WERI-Rb-1 (cell line): ENCODE data around the gene ZNF33A.
"Not testable (repeated sequence)": the region's sequence is repeated elsewhere in the genome, so short reads cannot be mapped to it uniquely, and the experiment has no call there.

Source experiments
- DNase-seq: peaks from one replicate; pipeline ENCODE4 v3.0.0-alpha.2; 2020
- H3K27ac ChIP-seq: fragments of 250-450 bp; sonication (Bioruptor Pico); 2 replicates; pipeline ENCODE4 v1.5.1; 2020; ENCODE audit warnings: mild to moderate bottlenecking, moderate library complexity
- H3K27me3 ChIP-seq: fragments of 250-450 bp; sonication (Bioruptor Pico); 2 replicates; pipeline ENCODE4 v1.5.1; 2021; ENCODE audit warnings: mild to moderate bottlenecking, low read depth, moderate library complexity; ENCODE audit not compliant: insufficient read depth, severe bottlenecking
- H3K36me3 ChIP-seq: fragments of 250-450 bp; sonication (Bioruptor Pico); 2 replicates; pipeline ENCODE4 v1.5.1; 2020; ENCODE audit warnings: mild to moderate bottlenecking, moderate library complexity
- H3K4me3 ChIP-seq: 2 replicates; pipeline ENCODE4 v1.5.1; 2011; ENCODE audit warnings: low read depth, mild to moderate bottlenecking, control low read depth, low read length
- H3K9me3 ChIP-seq: fragments of 250-450 bp; sonication (Bioruptor Pico); 2 replicates; pipeline ENCODE4 v1.5.1; 2021; ENCODE audit warnings: mild to moderate bottlenecking, moderate library complexity; ENCODE audit not compliant: severe bottlenecking
- TF ChIP-seq, protein P1 (sequence below): IDR thresholded peaks from 2 replicates; pipeline ENCODE4 v1.5.1; 2011; ENCODE audit warnings: low read depth, mild to moderate bottlenecking, control low read depth, inconsistent platforms, low read length

The ZNF33A gene

DNA sequence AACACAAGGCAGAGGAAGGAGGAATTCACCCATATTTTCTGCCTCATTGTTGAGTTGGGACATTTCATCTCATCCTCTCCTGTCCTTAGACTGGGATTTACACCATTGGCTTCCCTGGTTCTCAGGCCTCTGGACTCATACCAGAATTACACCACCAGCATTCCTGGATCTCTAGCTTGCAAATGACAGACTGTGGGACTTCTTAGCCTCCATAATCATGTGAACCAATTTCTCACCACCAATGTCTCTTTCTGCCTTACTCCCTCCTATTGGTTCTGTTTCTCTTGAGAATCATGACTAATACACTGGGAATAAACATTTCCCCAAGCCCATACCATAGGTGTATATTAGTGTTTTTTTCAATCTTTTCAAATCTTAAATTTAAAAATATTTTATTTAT is 2.9 kb upstream of the ZNF33A start:
- Histone ChIP-seq H3K27ac (no peak overlapping the region), H3K4me3 (no peak overlapping the region), H3K36me3 (peaks cover 2% of the 10 kb centered on the region), H3K27me3 (no peaks in the 10 kb centered on the region), H3K9me3 (no peaks in the 10 kb centered on the region)
- no peak for DNase-seq
- TF ChIP-seq, protein P1, sequence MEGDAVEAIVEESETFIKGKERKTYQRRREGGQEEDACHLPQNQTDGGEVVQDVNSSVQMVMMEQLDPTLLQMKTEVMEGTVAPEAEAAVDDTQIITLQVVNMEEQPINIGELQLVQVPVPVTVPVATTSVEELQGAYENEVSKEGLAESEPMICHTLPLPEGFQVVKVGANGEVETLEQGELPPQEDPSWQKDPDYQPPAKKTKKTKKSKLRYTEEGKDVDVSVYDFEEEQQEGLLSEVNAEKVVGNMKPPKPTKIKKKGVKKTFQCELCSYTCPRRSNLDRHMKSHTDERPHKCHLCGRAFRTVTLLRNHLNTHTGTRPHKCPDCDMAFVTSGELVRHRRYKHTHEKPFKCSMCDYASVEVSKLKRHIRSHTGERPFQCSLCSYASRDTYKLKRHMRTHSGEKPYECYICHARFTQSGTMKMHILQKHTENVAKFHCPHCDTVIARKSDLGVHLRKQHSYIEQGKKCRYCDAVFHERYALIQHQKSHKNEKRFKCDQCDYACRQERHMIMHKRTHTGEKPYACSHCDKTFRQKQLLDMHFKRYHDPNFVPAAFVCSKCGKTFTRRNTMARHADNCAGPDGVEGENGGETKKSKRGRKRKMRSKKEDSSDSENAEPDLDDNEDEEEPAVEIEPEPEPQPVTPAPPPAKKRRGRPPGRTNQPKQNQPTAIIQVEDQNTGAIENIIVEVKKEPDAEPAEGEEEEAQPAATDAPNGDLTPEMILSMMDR, result no peak

DNA sequence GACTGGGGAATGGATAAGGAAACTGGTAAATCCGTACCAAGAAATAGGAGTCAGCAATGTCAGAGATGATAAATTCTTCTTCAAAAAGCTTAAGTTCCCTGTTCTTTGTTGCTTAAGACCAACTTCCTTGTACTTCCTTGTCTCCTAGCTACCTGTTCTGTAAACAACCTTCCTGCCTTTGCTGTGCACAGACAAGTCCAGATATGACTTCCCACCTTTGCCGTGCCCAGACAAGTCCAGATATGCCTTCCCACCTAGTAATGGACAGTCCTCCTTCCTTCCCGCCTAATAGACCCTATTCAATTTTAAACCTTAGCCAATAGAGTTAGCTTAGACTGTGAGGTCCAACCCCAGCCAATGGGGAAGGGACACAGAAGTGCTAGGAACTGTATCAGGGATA is 2.5 kb upstream of the ZNF33A start:
- no peaks in the 10 kb centered on the region for H3K27me3 ChIP-seq
- H3K36me3 ChIP-seq, result peaks cover 7% of the 10 kb centered on the region
- H3K27ac ChIP-seq, result no peak overlapping the region
- no peak for DNase-seq
- no peak overlapping the region for H3K4me3 ChIP-seq
- H3K9me3 ChIP-seq, result no peaks in the 10 kb centered on the region
- TF ChIP-seq, protein P1, result no peak

DNA sequence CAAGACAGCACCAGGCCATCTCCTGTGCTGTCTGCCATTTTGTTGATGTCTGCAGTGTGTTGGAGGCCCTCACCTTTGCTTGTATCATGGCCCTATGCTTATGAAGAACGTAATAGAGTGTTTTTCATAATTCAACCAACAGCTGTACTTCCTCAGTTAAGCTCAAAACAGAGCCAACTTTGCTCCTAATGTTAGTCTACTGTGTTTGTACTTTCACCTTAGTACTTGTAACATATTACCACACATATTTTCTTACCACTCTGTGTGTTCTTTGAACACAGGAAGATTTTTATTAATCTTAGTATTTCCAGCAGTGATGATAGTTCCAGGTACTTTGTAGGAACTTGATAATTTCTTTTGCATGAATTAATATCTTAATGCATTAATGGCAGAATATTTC is 5.9 kb downstream of the ZNF33A start:
- TF ChIP-seq, protein P1, result no peak
- peaks cover 67% of the 10 kb centered on the region for H3K36me3 ChIP-seq
- no peaks in the 10 kb centered on the region for H3K9me3 ChIP-seq
- H3K27ac ChIP-seq, result no peak overlapping the region
- H3K27me3 ChIP-seq, result no peaks in the 10 kb centered on the region
- H3K4me3 ChIP-seq, result no peak overlapping the region
- DNase-seq, result no peak

DNA sequence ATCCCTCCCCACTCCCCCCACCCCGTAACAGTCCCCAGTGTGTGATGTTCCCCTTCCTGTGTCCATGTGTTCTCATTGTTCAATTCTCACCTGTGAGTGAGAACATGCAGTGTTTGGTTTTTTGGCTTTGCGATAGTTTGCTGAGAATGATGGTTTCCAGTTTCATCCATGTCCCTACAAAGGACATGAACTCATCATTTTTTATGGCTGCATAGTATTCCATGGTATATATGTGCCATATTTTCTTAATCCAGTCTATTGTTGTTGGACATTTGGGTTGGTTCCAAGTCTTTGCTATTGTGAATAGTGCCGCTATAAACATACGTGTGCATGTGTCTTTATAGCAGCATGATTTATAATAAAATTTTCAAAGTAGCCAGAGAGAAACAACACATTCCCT is 8.6 kb downstream of the ZNF33A start:
- H3K4me3 ChIP-seq, H3K27ac ChIP-seq, H3K9me3 ChIP-seq, DNase-seq, H3K27me3 ChIP-seq: not testable (repeated sequence)
- peaks cover 56% of the 10 kb centered on the region for H3K36me3 ChIP-seq

DNA sequence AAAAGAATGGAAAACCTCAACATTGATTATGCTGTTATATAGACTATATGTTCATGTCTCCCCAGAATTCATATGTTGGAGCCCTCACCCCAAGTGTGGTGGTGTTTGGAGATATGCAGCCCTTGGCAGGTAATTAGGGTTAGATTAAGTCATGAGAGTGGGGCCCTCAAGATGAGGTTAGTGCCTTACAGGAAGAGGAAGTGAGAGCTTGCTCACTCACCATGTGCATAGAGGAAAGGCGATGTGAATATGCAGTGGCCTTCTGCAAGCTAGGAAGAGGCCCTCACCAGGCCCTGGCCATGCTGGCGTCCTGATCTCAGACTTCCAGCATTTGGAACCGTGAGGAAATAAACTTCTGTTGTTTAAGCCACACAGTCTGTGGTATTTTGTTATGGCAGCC is 14.8 kb downstream of the ZNF33A start:
- TF ChIP-seq, protein P1, result no peak
- H3K9me3 ChIP-seq, result no peaks in the 10 kb centered on the region
- DNase-seq, result no peak
- H3K4me3 ChIP-seq, result no peak overlapping the region
- H3K36me3 ChIP-seq, result peaks cover 38% of the 10 kb centered on the region
- H3K27me3 ChIP-seq, result no peaks in the 10 kb centered on the region
- no peak overlapping the region for H3K27ac ChIP-seq

DNA sequence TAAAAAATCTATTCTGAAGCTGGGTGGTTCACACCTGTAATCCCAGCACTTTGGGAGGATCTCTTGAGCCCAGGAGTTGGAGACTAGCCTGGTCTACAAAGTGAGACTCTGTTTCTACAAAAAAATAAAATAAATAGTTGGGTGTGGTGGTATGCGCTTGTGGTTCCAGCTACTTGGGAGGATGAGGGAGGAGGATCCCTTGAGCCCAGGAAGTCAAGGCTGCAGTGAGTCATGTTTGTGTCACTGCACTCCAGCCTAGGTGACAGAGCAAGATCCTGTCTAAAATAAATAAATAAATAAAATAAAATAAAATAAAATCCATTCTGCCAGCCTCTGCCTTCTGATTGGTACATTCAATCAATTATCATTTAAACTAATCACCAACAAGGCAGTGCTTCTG is 17.5 kb downstream of the ZNF33A start:
- TF ChIP-seq, protein P1, result no peak
- Histone ChIP-seq H3K27me3 (no peaks in the 10 kb centered on the region), H3K9me3 (no peaks in the 10 kb centered on the region), H3K36me3 (peaks cover 52% of the 10 kb centered on the region), H3K27ac (no peak overlapping the region), H3K4me3 (no peak overlapping the region)
- DNase-seq, result no peak

DNA sequence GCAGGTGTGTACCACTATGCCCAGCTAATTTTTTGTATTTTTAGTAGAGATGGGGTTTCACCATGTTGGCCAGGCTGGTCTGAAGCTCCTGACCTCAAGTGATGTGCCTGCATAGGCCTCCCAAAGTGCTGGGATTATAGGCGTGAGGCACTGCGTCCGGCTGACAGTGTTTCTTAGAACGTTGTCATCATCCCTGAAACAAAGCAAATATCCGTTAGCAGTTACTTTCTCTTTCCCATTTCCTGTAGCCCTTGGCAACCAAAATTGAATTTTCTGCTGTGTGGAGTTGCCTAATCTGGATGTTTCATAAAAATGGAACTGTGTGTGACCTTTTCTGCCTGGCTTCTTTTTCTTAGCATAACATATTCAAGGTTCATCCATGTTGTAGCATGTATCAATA is 22.4 kb downstream of the ZNF33A start:
- Histone ChIP-seq H3K9me3 (no peaks in the 10 kb centered on the region), H3K36me3 (peaks cover 39% of the 10 kb centered on the region), H3K27me3 (no peaks in the 10 kb centered on the region), H3K27ac (no peak overlapping the region), H3K4me3 (no peak overlapping the region)
- TF ChIP-seq, protein P1, result no peak
- no peak for DNase-seq
